ENCODE measurements around the gene F2RL2.
A peak's percentile ranks its signal among the peaks of the same experiment; 100 is the strongest.
"Not testable (repeated sequence)": the region's sequence is repeated elsewhere in the genome, so short reads cannot be mapped to it uniquely, and the experiment has no call there.

The F2RL2 gene

DNA sequence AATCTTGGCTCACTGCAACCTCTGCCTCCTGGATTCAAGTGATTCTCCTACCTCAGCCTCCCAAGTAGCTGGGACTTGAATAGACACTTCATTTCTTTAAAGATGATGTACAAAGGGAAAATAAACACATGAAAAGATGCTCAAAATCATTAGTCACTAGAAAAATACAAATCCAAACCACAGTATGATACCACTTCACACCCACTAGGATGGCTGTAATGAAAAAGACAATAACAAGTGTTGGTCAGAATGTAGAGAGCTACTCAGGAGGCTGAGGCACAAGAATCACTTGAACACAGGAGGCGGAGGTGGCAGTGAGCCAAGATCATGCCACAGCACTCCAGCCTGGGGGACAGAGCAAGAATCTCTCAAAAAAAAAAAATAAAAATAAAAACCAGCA is 13.0 kb downstream of the F2RL2 start:
- FAIRE-seq: no peak
- TF ChIP-seq POLR2AphosphoS5 (IDR thresholded peaks at IDR 0.05; ENCODE audit: low read depth, low read length) (no peak), PAX5 (IDR thresholded peaks at IDR 0.05; ENCODE audit: insufficient read depth, low read length, severe bottlenecking) (no peak), POLR2A (IDR thresholded peaks at IDR 0.05; ENCODE audit: low read depth, low read length) (no peak)
- DNase-seq (ENCODE audit: insufficient read length, low spot score): no peak

DNA sequence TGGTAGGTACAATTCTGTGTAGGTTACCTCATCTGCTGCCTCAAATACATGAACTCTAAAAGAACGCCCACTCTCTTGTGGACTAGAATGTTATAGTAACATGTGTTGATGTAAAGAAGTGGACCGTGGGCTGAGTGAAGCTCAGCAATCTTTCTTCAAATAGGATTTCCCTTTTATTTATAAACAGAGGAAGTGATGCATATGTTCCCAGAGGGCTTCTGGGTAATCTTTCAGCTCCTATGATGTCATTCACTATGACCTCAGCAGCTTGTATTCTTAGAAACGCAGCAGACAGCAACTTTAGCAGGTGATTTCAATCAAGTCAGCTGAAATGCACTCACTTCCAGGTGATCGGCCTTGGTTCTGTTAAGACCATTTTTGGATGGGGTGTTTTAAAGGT is 14.4 kb downstream of the F2RL2 start:
- no peak for DNase-seq (ENCODE audit: insufficient read length, low spot score)
- peak; percentile 13 for FAIRE-seq
- TF ChIP-seq TAF1 (IDR thresholded peaks at IDR 0.05; ENCODE audit: low read depth, low read length): no peak
- TF ChIP-seq PAX5 (IDR thresholded peaks at IDR 0.05; ENCODE audit: insufficient read depth, low read length, severe bottlenecking): no peak
- TF ChIP-seq SPI1 (IDR thresholded peaks at IDR 0.05; ENCODE audit: low read depth, low read length): peak; percentile 43; the same call in 1 of the 2 replicates
- TF ChIP-seq POLR2A (IDR thresholded peaks at IDR 0.05; ENCODE audit: low read depth, low read length): no peak
- TF ChIP-seq POU2F2 (IDR thresholded peaks at IDR 0.05; ENCODE audit: low read depth, low read length): no peak
- TF ChIP-seq POLR2AphosphoS5 (IDR thresholded peaks at IDR 0.05; ENCODE audit: low read depth, low read length): no peak

DNA sequence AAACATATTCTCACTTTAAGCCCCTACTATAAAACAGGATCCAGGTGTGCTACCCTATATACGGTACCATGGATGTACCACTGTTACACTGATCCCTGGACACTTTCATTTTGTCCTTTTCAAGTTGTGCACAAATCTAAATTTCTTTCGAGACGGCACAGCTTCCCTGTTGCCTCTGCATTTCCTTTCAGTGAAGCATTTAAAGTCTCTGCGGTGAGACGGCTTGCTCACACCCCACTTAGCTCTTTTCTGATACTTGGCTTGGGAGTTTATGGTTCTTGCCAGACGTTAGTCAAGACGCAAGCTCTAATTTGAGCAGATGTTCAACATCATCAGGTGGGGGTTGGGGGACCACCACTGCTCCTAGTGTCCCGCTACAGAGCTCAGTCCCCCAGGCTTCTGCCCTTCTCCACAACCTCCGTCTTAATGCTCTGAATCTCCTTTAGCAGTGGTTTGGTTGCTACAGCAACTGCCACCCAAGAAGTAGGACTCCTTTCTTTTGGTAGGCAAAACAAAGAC is 15.8 kb downstream of the F2RL2 start:
- DNase-seq (ENCODE audit: insufficient read length, low spot score): no peak
- TF ChIP-seq SPI1 (IDR thresholded peaks at IDR 0.05; ENCODE audit: low read depth, low read length) (no peak), POLR2AphosphoS5 (IDR thresholded peaks at IDR 0.05; ENCODE audit: low read depth, low read length) (no peak), POU2F2 (IDR thresholded peaks at IDR 0.05; ENCODE audit: low read depth, low read length) (no peak), PAX5 (IDR thresholded peaks at IDR 0.05; ENCODE audit: insufficient read depth, low read length, severe bottlenecking) (no peak), TAF1 (IDR thresholded peaks at IDR 0.05; ENCODE audit: low read depth, low read length) (no peak), POLR2A (IDR thresholded peaks at IDR 0.05; ENCODE audit: low read depth, low read length) (no peak)
- no peak for FAIRE-seq

DNA sequence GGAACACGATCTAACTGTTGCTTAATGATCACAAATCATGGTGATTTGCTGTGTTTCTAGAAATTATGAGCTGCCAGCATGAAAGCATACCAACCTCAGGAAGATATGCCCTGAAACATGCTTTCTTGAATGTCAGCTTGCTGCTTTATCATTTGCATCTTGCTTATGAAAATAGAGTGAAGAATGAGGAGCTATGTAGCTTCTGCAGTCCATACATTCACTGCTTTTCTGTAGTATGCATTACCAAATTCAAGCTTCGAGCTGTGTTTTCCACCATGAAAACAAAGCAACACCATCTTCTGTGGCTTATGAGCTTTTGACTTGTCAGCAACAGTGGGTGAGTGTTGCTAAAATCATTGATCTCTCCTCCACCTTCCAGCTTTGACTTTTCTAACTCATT is 16.5 kb downstream of the F2RL2 start:
- no peak for DNase-seq (ENCODE audit: insufficient read length, low spot score)
- peak; percentile 76 for FAIRE-seq
- TF ChIP-seq POLR2AphosphoS5 (IDR thresholded peaks at IDR 0.05; ENCODE audit: low read depth, low read length) (no peak), TAF1 (IDR thresholded peaks at IDR 0.05; ENCODE audit: low read depth, low read length) (no peak), POU2F2 (IDR thresholded peaks at IDR 0.05; ENCODE audit: low read depth, low read length) (no peak), SPI1 (IDR thresholded peaks at IDR 0.05; ENCODE audit: low read depth, low read length) (no peak)

DNA sequence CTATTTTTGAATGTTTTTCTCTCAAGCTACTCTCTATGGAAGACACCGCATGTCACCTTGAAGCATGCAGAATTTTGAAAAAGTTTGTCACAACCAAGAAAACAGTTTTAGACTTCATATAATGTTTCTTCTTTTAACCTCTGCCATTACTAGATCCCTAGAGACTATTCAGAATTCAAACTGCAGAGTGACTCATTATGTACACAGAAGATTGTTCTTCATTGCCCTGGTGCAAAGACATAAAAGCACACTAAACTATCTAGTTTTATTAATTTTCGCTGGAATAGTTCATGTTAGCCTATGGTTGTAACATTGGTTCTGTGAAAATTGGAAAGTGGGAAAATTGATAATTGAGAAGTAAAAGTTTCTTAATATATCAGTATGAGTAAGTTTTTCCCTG is 18.4 kb downstream of the F2RL2 start:
- TF ChIP-seq TAF1 (IDR thresholded peaks at IDR 0.05; ENCODE audit: low read depth, low read length) (no peak), POU2F2 (IDR thresholded peaks at IDR 0.05; ENCODE audit: low read depth, low read length) (no peak), PAX5 (IDR thresholded peaks at IDR 0.05; ENCODE audit: insufficient read depth, low read length, severe bottlenecking) (no peak), POLR2AphosphoS5 (IDR thresholded peaks at IDR 0.05; ENCODE audit: low read depth, low read length) (no peak), SPI1 (IDR thresholded peaks at IDR 0.05; ENCODE audit: low read depth, low read length) (no peak), POLR2A (IDR thresholded peaks at IDR 0.05; ENCODE audit: low read depth, low read length) (no peak)
- no peak for FAIRE-seq
- no peak for DNase-seq (ENCODE audit: insufficient read length, low spot score)

DNA sequence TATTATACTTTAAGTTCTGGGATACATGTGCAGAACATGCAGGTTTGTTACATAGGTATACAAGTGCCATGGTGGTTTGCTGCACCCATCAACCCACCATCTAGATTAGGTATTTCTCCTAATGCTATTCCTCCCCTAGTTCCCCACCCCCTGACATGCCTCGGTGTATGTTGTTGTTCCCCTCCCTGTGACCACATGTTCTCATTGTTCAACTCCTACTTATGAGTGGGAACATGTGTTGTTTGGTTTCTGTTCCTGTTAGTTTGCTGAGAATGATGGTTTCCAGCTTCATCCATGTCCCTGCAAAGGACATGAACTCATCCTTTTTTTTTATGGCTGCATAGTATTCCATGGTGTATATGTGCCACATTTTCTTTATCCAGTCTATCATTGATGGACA is 19.2 kb downstream of the F2RL2 start:
- peak; percentile 46; the same call in 1 of the 2 replicates for TF ChIP-seq SPI1 (IDR thresholded peaks at IDR 0.05; ENCODE audit: low read depth, low read length)
- DNase-seq (ENCODE audit: insufficient read length, low spot score): not testable (repeated sequence)
- FAIRE-seq: peak; percentile 40

DNA sequence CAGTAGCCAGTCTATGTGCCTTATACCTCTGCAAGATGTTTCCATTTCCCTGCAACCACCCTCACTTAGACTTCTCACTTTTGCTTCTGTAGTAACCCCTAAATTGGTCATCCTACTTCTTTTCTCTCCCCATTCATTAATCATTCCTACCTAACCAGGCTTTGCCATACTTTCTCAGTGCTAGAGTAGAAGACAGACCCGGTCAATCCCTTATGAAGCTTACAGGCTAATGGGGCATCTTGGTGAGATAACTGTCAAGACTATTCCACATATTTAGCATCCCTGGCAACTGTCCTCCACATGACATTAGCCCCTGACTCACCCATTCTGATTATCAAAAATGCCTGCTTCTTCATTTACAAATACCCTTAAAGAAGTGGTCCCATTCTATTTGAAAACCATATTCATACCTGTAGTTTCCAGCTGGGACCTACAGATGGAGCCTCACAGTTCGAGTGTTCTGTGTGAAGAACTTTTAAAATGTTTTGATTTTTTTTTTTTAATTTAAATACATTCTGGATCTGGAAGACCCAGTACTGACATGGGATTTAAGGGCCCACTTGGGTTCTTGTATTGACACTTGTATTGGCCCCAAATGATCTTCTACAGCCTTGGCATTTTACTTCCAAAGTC is 21.0 kb downstream of the F2RL2 start:
- no peak for FAIRE-seq
- no peak for DNase-seq (ENCODE audit: insufficient read length, low spot score)
- TF ChIP-seq POU2F2 (IDR thresholded peaks at IDR 0.05; ENCODE audit: low read depth, low read length): no peak
- no peak for TF ChIP-seq POLR2A (IDR thresholded peaks at IDR 0.05; ENCODE audit: low read depth, low read length)
- no peak for TF ChIP-seq TAF1 (IDR thresholded peaks at IDR 0.05; ENCODE audit: low read depth, low read length)
- no peak for TF ChIP-seq POLR2AphosphoS5 (IDR thresholded peaks at IDR 0.05; ENCODE audit: low read depth, low read length)
- TF ChIP-seq PAX5 (IDR thresholded peaks at IDR 0.05; ENCODE audit: insufficient read depth, low read length, severe bottlenecking): no peak
- TF ChIP-seq SPI1 (IDR thresholded peaks at IDR 0.05; ENCODE audit: low read depth, low read length): no peak

DNA sequence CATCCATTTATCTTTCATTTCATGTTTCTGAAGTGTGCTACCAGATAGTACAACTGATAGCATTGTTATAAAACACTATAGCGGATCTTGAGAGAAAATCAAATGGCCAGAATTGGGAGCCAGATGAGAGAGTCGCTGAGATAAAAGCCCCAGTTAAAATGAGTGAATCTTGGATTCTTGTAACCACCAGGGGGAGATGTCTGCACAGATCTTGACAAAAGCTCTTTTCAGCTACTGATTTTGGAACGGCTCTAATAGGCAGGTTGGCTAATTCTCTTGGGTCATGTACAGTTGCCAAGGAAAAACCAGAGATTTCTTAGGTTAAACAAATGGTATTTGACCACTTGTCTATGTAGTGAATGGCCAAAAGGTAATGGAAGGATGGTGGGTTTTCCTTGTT is 21.7 kb downstream of the F2RL2 start:
- FAIRE-seq: no peak
- TF ChIP-seq SPI1 (IDR thresholded peaks at IDR 0.05; ENCODE audit: low read depth, low read length) (no peak), TAF1 (IDR thresholded peaks at IDR 0.05; ENCODE audit: low read depth, low read length) (no peak), POU2F2 (IDR thresholded peaks at IDR 0.05; ENCODE audit: low read depth, low read length) (no peak), POLR2A (IDR thresholded peaks at IDR 0.05; ENCODE audit: low read depth, low read length) (no peak), POLR2AphosphoS5 (IDR thresholded peaks at IDR 0.05; ENCODE audit: low read depth, low read length) (no peak), PAX5 (IDR thresholded peaks at IDR 0.05; ENCODE audit: insufficient read depth, low read length, severe bottlenecking) (no peak)
- peak; percentile 7 for DNase-seq (ENCODE audit: insufficient read length, low spot score)

DNA sequence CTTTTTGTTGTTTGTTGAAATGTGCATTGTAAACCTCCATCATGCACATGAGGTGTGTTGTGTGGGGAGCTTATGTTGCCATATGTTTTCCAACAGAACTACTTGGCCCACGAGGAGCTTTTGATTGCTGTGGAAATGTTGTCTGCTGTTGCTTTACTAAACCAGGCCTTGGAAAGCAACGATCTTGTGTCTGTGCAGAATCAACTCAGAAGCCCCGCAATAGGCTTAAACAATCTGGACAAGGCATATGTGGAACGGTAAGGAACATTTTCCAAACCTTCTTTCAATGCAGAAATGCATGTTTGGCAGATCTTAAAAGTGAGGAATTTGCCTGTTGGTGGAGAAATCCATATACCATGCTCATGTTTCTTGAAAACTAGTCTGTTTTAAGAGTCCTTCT is 22.5 kb downstream of the F2RL2 start:
- TF ChIP-seq PAX5 (IDR thresholded peaks at IDR 0.05; ENCODE audit: insufficient read depth, low read length, severe bottlenecking) (no peak), TAF1 (IDR thresholded peaks at IDR 0.05; ENCODE audit: low read depth, low read length) (no peak), POU2F2 (IDR thresholded peaks at IDR 0.05; ENCODE audit: low read depth, low read length) (no peak), POLR2A (IDR thresholded peaks at IDR 0.05; ENCODE audit: low read depth, low read length) (no peak), POLR2AphosphoS5 (IDR thresholded peaks at IDR 0.05; ENCODE audit: low read depth, low read length) (no peak), SPI1 (IDR thresholded peaks at IDR 0.05; ENCODE audit: low read depth, low read length) (no peak)
- DNase-seq (ENCODE audit: insufficient read length, low spot score) (no peak), FAIRE-seq (peak; percentile 58)

DNA sequence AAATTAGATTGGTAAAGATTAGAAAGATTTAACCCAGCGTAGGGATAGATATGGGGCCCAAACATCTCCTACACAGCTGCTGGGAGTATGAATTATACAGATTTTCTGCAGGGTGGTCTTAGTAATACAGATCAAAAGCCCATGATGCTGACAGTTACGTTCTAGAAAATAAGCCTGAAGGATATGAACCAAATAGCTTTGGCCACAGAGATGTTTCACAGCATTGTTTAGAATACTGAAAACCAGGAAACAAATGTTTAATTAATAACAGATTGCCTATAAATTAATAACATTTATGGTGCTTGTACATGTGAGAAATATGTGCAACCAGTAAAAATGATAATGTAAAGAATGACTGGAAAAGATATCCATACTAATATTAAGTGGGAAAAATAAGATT is 24.7 kb downstream of the F2RL2 start:
- no peak for TF ChIP-seq POU2F2 (IDR thresholded peaks at IDR 0.05; ENCODE audit: low read depth, low read length)
- TF ChIP-seq POLR2AphosphoS5 (IDR thresholded peaks at IDR 0.05; ENCODE audit: low read depth, low read length): no peak
- no peak for TF ChIP-seq PAX5 (IDR thresholded peaks at IDR 0.05; ENCODE audit: insufficient read depth, low read length, severe bottlenecking)
- TF ChIP-seq SPI1 (IDR thresholded peaks at IDR 0.05; ENCODE audit: low read depth, low read length): no peak
- no peak for TF ChIP-seq TAF1 (IDR thresholded peaks at IDR 0.05; ENCODE audit: low read depth, low read length)
- TF ChIP-seq POLR2A (IDR thresholded peaks at IDR 0.05; ENCODE audit: low read depth, low read length): no peak
- no peak for FAIRE-seq
- DNase-seq (ENCODE audit: insufficient read length, low spot score): no peak

All from GM12891 (cell line).